ENCODE measurements around the gene POLR1D. TPM values are rescaled to one million over a fixed set of nuclear protein-coding genes. Genes with fewer than 3 reads are reported as not detected.
A peak's percentile ranks its signal among the peaks of the same experiment; 100 is the strongest.

POLR1D gene
- total RNA-seq, 1 donor from 2014 or later: 73.5 TPM

- H3K27me3 ChIP-seq (ENCODE audit: low read depth): no peaks in the 10 kb centered on the region
- no peak overlapping the region for H3K4me3 ChIP-seq
- intact Hi-C loops (cut with micrococcal nuclease): no loop called here
- no peaks in the 10 kb centered on the region for H3K9me3 ChIP-seq (replicated peaks)
- no peaks in the 10 kb centered on the region for H3K36me3 ChIP-seq
- no peak for DNase-seq
- no peak overlapping the region for H3K27ac ChIP-seq (replicated peaks)
- TF ChIP-seq CTCF (IDR thresholded peaks at IDR 0.05; ENCODE audit: borderline replicate concordance): no peak
- peaks cover 83% of the 10 kb centered on the region for H3K4me1 ChIP-seq
Observed at GRCh38 chr13:27595055-27595811, 26.5 kb upstream of the POLR1D start.

GRCh38 chr13:27599096-27599495 lies 22.6 kb upstream of the POLR1D start:
- H3K27ac ChIP-seq (replicated peaks): peak overlapping the region; percentile 70
- DNase-seq: no peak

GRCh38 chr13:27599845-27600553 lies 21.7 kb upstream of the POLR1D start:
- no peaks in the 10 kb centered on the region for H3K36me3 ChIP-seq
- intact Hi-C loops (cut with micrococcal nuclease): no loop called here
- no peaks in the 10 kb centered on the region for H3K9me3 ChIP-seq (replicated peaks)
- H3K4me1 ChIP-seq: peaks cover 72% of the 10 kb centered on the region
- no peak overlapping the region for H3K4me3 ChIP-seq
- TF ChIP-seq CTCF (IDR thresholded peaks at IDR 0.05; ENCODE audit: borderline replicate concordance): no peak
- no peaks in the 10 kb centered on the region for H3K27me3 ChIP-seq (ENCODE audit: low read depth)
- peak overlapping the region; percentile 70 for H3K27ac ChIP-seq (replicated peaks)
- DNase-seq: no peak

More at GRCh38 chr13:27599096-27599495, 22.6 kb upstream of the POLR1D start:
- TF ChIP-seq CTCF (IDR thresholded peaks at IDR 0.05; ENCODE audit: borderline replicate concordance): no peak
- intact Hi-C loops (cut with micrococcal nuclease): no loop called here
- H3K36me3 ChIP-seq: no peaks in the 10 kb centered on the region
- H3K4me1 ChIP-seq: peaks cover 72% of the 10 kb centered on the region
- H3K4me3 ChIP-seq: no peak overlapping the region
- no peaks in the 10 kb centered on the region for H3K9me3 ChIP-seq (replicated peaks)
- H3K27me3 ChIP-seq (ENCODE audit: low read depth): no peaks in the 10 kb centered on the region

GRCh38 chr13:27600711-27601110 lies 21.0 kb upstream of the POLR1D start:
- peak overlapping the region; percentile 70 for H3K27ac ChIP-seq (replicated peaks)
- H3K9me3 ChIP-seq (replicated peaks): no peaks in the 10 kb centered on the region
- no peak overlapping the region for H3K4me3 ChIP-seq
- peaks cover 72% of the 10 kb centered on the region for H3K4me1 ChIP-seq
- no peak for TF ChIP-seq CTCF (IDR thresholded peaks at IDR 0.05; ENCODE audit: borderline replicate concordance)
- H3K36me3 ChIP-seq: no peaks in the 10 kb centered on the region
- H3K27me3 ChIP-seq (ENCODE audit: low read depth): no peaks in the 10 kb centered on the region
- intact Hi-C loops (cut with micrococcal nuclease): no loop called here
- no peak for DNase-seq

GRCh38 chr13:27601208-27601607 lies 20.5 kb upstream of the POLR1D start:
- Histone ChIP-seq H3K27me3 (ENCODE audit: low read depth) (no peaks in the 10 kb centered on the region), H3K27ac (replicated peaks) (no peak overlapping the region), H3K9me3 (replicated peaks) (no peaks in the 10 kb centered on the region), H3K4me1 (peaks cover 74% of the 10 kb centered on the region), H3K36me3 (no peaks in the 10 kb centered on the region), H3K4me3 (no peak overlapping the region)
- no peak for TF ChIP-seq CTCF (IDR thresholded peaks at IDR 0.05; ENCODE audit: borderline replicate concordance)
- intact Hi-C loops (cut with micrococcal nuclease): no loop called here
- DNase-seq: no peak

Data from left ventricle myocardium inferior (tissue), 1 donor.